IMR-90 (cell line): ENCODE results near the gene SULT1C4. TPM values are rescaled to one million over a fixed set of nuclear protein-coding genes. Genes with fewer than 3 reads are reported as not detected.

Experiments used
- ATAC-seq: fragments of 200-7000 bp; cut with Tn5 transposase; 2 replicates; pipeline ENCODE4 v1.9.1; 2020; ENCODE audit warnings: low read depth, mild to moderate bottlenecking, moderate library complexity
- BruUV-seq: library from RNA; stranded (reverse); fragments of 400-500 nt; replicated peaks from 2 replicates; lab custom pipeline; 2021; lab: Mats Ljungman, UMichigan
- CTCF ChIA-PET: fragments of 300-600 bp; formaldehyde crosslinking; extraction: SDS; loops from one replicate; lab custom pipeline; 2021; ENCODE audit warnings: antibody characterized with exemption; lab: Yijun Ruan, JAX
- POLR2A ChIA-PET: fragments of 300-600 bp; sonication (Branson Sonifier 250); formaldehyde crosslinking; loops from one replicate; lab custom pipeline; 2022; ENCODE audit warnings: antibody characterized with exemption; ENCODE audit not compliant: unreplicated experiment; lab: Charles Lee
- DNase-seq: peaks from one replicate; pipeline ENCODE4 v3.0.0; 2013
- H2AFZ ChIP-seq: replicated peaks from 2 replicates; pipeline ENCODE3; 2013; ENCODE audit warnings: low read length, mild to moderate bottlenecking; ENCODE audit not compliant: poor library complexity
- H2AK5ac ChIP-seq: 2 replicates; pipeline ENCODE4 v1.6.1; 2013; ENCODE audit warnings: low read depth, low read length, inconsistent platforms
- H2AK9ac ChIP-seq: replicated peaks from 2 replicates; pipeline ENCODE3; 2013; ENCODE audit warnings: mild to moderate bottlenecking, low read depth, low read length, moderate library complexity; ENCODE audit not compliant: poor library complexity
- H2BK120ac ChIP-seq: 2 replicates; pipeline ENCODE4 v1.6.1; 2013; ENCODE audit warnings: low read depth, low read length, inconsistent platforms
- H2BK15ac ChIP-seq: 3 replicates; pipeline ENCODE4 v1.6.1; 2013; ENCODE audit warnings: low read depth, low read length, inconsistent platforms
- H2BK20ac ChIP-seq: 2 replicates; pipeline ENCODE4 v1.6.1; 2013; ENCODE audit warnings: low read depth, mild to moderate bottlenecking, inconsistent platforms, low read length, moderate library complexity
- H2BK5ac ChIP-seq: 2 replicates; pipeline ENCODE4 v1.6.1; 2013; ENCODE audit warnings: mild to moderate bottlenecking, low read depth, low read length, inconsistent platforms; ENCODE audit not compliant: poor library complexity, severe bottlenecking
- H3K14ac ChIP-seq: replicated peaks from 2 replicates; pipeline ENCODE4 v1.6.1; 2013; ENCODE audit warnings: low read depth, low read length, inconsistent platforms
- H3K18ac ChIP-seq: 2 replicates; pipeline ENCODE4 v1.6.1; 2013; ENCODE audit warnings: low read depth, low read length, control low read depth
- H3K23ac ChIP-seq: 2 replicates; pipeline ENCODE4 v1.6.1; 2013; ENCODE audit warnings: low read depth, low read length, inconsistent platforms
- H3K27ac ChIP-seq: 2 replicates; pipeline ENCODE4 v1.5.1; 2013; ENCODE audit warnings: mild to moderate bottlenecking, control low read depth, low read length; ENCODE audit not compliant: insufficient read depth
- H3K27me3 ChIP-seq: 2 replicates; pipeline ENCODE4 v1.6.1; 2013; ENCODE audit warnings: low read length; ENCODE audit not compliant: control insufficient read depth, insufficient read depth
- H3K36me3 ChIP-seq: 2 replicates; pipeline ENCODE4 v1.6.1; 2013; ENCODE audit warnings: low read length, mixed read lengths; ENCODE audit not compliant: control insufficient read depth, insufficient read depth
- H3K4ac ChIP-seq: 2 replicates; pipeline ENCODE4 v1.6.1; 2013; ENCODE audit warnings: low read depth, low read length, inconsistent platforms
- H3K4me1 ChIP-seq: 2 replicates; pipeline ENCODE4 v1.6.1; 2013; ENCODE audit warnings: low read length, mixed read lengths; ENCODE audit not compliant: control insufficient read depth, insufficient read depth
- H3K4me2 ChIP-seq: 2 replicates; pipeline ENCODE4 v1.6.1; 2013; ENCODE audit warnings: low read depth, mild to moderate bottlenecking, control low read depth, low read length, moderate library complexity
- H3K4me3 ChIP-seq: 2 replicates; pipeline ENCODE4 v1.5.1; 2013; ENCODE audit warnings: low read depth, mild to moderate bottlenecking, control low read depth, low read length, moderate library complexity; ENCODE audit not compliant: insufficient read depth
- H3K56ac ChIP-seq: 2 replicates; pipeline ENCODE4 v1.6.1; 2013; ENCODE audit warnings: low read length, inconsistent platforms; ENCODE audit not compliant: insufficient read depth; ENCODE audit errors: extremely low read depth
- H3K79me1 ChIP-seq, 2 experiments: 2 replicates each; pipeline ENCODE4 v1.6.1; 2013; ENCODE audit warnings: low read length in 2 of 2, inconsistent platforms in 1 of 2, low read depth in 1 of 2
- H3K9ac ChIP-seq: 2 replicates; pipeline ENCODE4 v1.6.1; 2013; ENCODE audit warnings: low read depth, low read length, control low read depth
- H3K9me1 ChIP-seq: 2 replicates; pipeline ENCODE4 v1.6.1; 2013; ENCODE audit warnings: low read length, inconsistent platforms; ENCODE audit not compliant: insufficient read depth
- H3K9me3 ChIP-seq: 2 replicates; pipeline ENCODE4 v1.6.1; 2013; ENCODE audit warnings: low read length; ENCODE audit not compliant: control insufficient read depth, insufficient read depth
- H4K20me1 ChIP-seq: 2 replicates; pipeline ENCODE4 v1.6.1; 2013; ENCODE audit warnings: low read length, inconsistent platforms; ENCODE audit not compliant: insufficient read depth
- H4K5ac ChIP-seq: 2 replicates; pipeline ENCODE4 v1.6.1; 2013; ENCODE audit warnings: mild to moderate bottlenecking, low read depth, low read length, control low read depth
- H4K8ac ChIP-seq, 2 experiments: 2 replicates each; pipeline ENCODE4 v1.6.1; 2013; ENCODE audit warnings: low read depth in 2 of 2, low read length in 2 of 2, control low read depth in 1 of 2, inconsistent platforms in 1 of 2
- H4K91ac ChIP-seq: 2 replicates; pipeline ENCODE4 v1.6.1; 2013; ENCODE audit warnings: low read depth, low read length, inconsistent platforms; ENCODE audit not compliant: insufficient read depth
- BHLHE40 ChIP-seq: fragments of 150-350 bp; IDR thresholded peaks from 2 replicates; pipeline ENCODE4 v1.6.1; 2016; ENCODE audit warnings: mild to moderate bottlenecking, low read depth, low read length
- CEBPB ChIP-seq: IDR thresholded peaks from 2 replicates; pipeline ENCODE4 v1.6.1; 2012; ENCODE audit warnings: low read depth, low read length, improper control_type of control experiment
- CHD1 ChIP-seq: IDR thresholded peaks from 2 replicates; pipeline ENCODE4 v1.6.1; 2012; ENCODE audit warnings: low read depth, low read length, improper control_type of control experiment
- FOS ChIP-seq: fragments of 150-350 bp; IDR thresholded peaks from 2 replicates; pipeline ENCODE4 v1.6.1; 2016; ENCODE audit warnings: low read depth, low read length
- MAFK ChIP-seq: IDR thresholded peaks from 2 replicates; pipeline ENCODE4 v1.6.1; 2012; ENCODE audit warnings: low read depth, low read length, improper control_type of control experiment
- MAZ ChIP-seq: IDR thresholded peaks from 2 replicates; pipeline ENCODE4 v1.6.1; 2012; ENCODE audit warnings: low read depth, mild to moderate bottlenecking, low read length, improper control_type of control experiment, moderate library complexity, borderline replicate concordance
- MXI1 ChIP-seq: IDR thresholded peaks from 2 replicates; pipeline ENCODE4 v1.6.1; 2012; ENCODE audit warnings: low read depth, mild to moderate bottlenecking, low read length, moderate library complexity, borderline replicate concordance
- NFE2L2 ChIP-seq: fragments of 150-350 bp; IDR thresholded peaks from 2 replicates; pipeline ENCODE4 v1.6.1; 2016; ENCODE audit warnings: low read depth, mild to moderate bottlenecking, low read length
- POLR2A ChIP-seq: IDR thresholded peaks from 2 replicates; pipeline ENCODE4 v1.6.1; 2012; ENCODE audit warnings: mild to moderate bottlenecking, low read depth, low read length
- RAD21 ChIP-seq: IDR thresholded peaks from 2 replicates; pipeline ENCODE4 v1.6.1; 2012; ENCODE audit warnings: low read length, improper control_type of control experiment
- RCOR1 ChIP-seq: IDR thresholded peaks from 2 replicates; pipeline ENCODE4 v1.6.1; 2012; ENCODE audit warnings: mild to moderate bottlenecking, low read length, improper control_type of control experiment; ENCODE audit not compliant: insufficient replicate concordance
- RFX5 ChIP-seq: IDR thresholded peaks from 2 replicates; pipeline ENCODE4 v1.8.0; 2012; ENCODE audit warnings: low read depth, mild to moderate bottlenecking, low read length, moderate library complexity
- SMC3 ChIP-seq: fragments of 150-350 bp; IDR thresholded peaks from 2 replicates; pipeline ENCODE4 v1.6.1; 2016; ENCODE audit warnings: low read depth, mild to moderate bottlenecking, antibody characterized with exemption, low read length, moderate library complexity
- USF2 ChIP-seq: fragments of 150-350 bp; IDR thresholded peaks from 2 replicates; pipeline ENCODE4 v1.6.1; 2017; ENCODE audit warnings: mild to moderate bottlenecking, antibody characterized with exemption, low read length, low read depth
- WGBS, 2 experiments: methylation state at CpG; one replicate each; pipeline versions ENCODE4 v1.1.5 to v1.1.7; 2013; ENCODE audit warnings: missing lambda C conversion rate in 2 of 2; ENCODE audit not compliant: insufficient read length in 1 of 2; ENCODE audit errors: extremely low coverage in 2 of 2; 5-methylcytosine and 5-hydroxymethylcytosine counted together
- dilution Hi-C: fragments of 300-500 bp; cut with HindIII; formaldehyde crosslinking; loops from one replicate; pipeline ENCODE4 v1.14.3; 2018; ENCODE audit warnings: low sequenced_read_pairs; ENCODE audit not compliant: unreplicated experiment
- in situ Hi-C: fragments of 300-500 bp; cut with MboI; formaldehyde crosslinking; loops from 3 replicates; pipeline ENCODE4 v1.14.3; 2019; ENCODE audit warnings: low sequenced_read_pairs, inconsistent platforms, mixed read lengths
- intact Hi-C: fragments of 100-400 bp; cut with micrococcal nuclease; formaldehyde crosslinking; loops from 2 replicates; pipeline ENCODE4 v1.10.0; 2022
- polyA plus RNA-seq, 3 experiments: library from polyadenylated mRNA; depleted of rRNA; stranded (reverse); fragments of >200 nt; gene quantifications; 2 replicates each; pipeline ENCODE4 v1.2.3, GENCODE V29; 2012; ENCODE audit warnings: low replicate concordance in 1 of 3
- total RNA-seq: library from RNA; depleted of rRNA; stranded (reverse); fragments of >200 nt; gene quantifications from 2 replicates; pipeline ENCODE4 v1.2.3, GENCODE V29; 2012
- TF ChIP-seq, protein P1 (sequence below): fragments of 150-350 bp; IDR thresholded peaks from 2 replicates; pipeline ENCODE4 v1.6.1; 2016; ENCODE audit warnings: low read depth, mild to moderate bottlenecking, low read length, moderate library complexity, borderline replicate concordance
- TF ChIP-seq, protein P2 (sequence below): conservative IDR thresholded peaks from 2 replicates; pipeline ENCODE4 v1.5.1; 2012; ENCODE audit warnings: mild to moderate bottlenecking, low read depth, low read length, improper control_type of control experiment

Gene SULT1C4
- total and polyA plus RNA-seq, 2 of the 4 experiments (the other 2 are of a cell fraction) = 0.36 to 0.50 TPM

DNA sequence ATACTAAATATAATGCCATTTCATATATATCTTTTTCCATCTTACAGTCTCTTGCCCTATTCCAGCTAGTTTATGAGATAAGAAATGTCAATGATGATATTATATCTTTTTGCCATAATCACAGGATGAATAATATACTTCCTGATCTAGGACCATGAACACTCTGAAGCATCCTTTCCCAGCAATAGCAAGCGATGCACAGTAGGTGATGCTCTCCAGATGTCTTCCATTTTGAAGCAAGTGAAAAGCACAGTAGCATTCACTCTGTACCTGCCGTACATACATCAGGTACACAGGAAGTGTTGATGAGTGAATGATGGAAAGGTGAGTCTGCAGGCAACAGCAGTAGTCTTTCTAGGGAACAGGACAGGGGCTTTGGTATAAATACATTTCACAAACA, 8.6 kb upstream of the SULT1C4 start:
- ATAC-seq = no peak

More for the DNA sequence above, 8.6 kb upstream of the SULT1C4 start:
- Histone ChIP-seq H3K9me3 (peaks cover 4% of the 10 kb centered on the region), H3K4me2 (no peak overlapping the region), H3K4me3 (no peak overlapping the region), H2AK5ac (no peak overlapping the region), H3K56ac (no peak overlapping the region), H2AK9ac (no peak overlapping the region), H3K14ac (no peak overlapping the region), H3K23ac (no peak overlapping the region), H2BK5ac (no peak overlapping the region), H4K91ac (no peak overlapping the region), H3K27me3 (no peaks in the 10 kb centered on the region), H3K4me1 (peaks cover 5% of the 10 kb centered on the region; the same call in 1 of the 2 replicates), H3K27ac (no peak overlapping the region), H3K36me3 (no peaks in the 10 kb centered on the region), H4K5ac (no peak overlapping the region), H2BK20ac (no peak overlapping the region), H2BK120ac (no peak overlapping the region), H3K79me1 (no peaks in the 10 kb centered on the region), H3K9me1 (no peaks in the 10 kb centered on the region; the same call in 1 of the 2 replicates), H2AFZ (no peak overlapping the region), H3K9ac (no peak overlapping the region), H4K8ac (no peak overlapping the region), H4K20me1 (no peaks in the 10 kb centered on the region), H3K4ac (no peak overlapping the region), H2BK15ac (no peak overlapping the region), H3K18ac (peak overlapping the region; percentile 56; the same call in 1 of the 2 replicates)
- BruUV-seq = no TSS peak
- WGBS, 2 experiments = no CpG with 5 or more reads among the region's 2 CpGs
- CTCF ChIA-PET = interaction anchor here (1.9 kb wide), 1 partner anchor 153 kb away, joined by 4 read pairs; no protein-coding TSS in a partner anchor
- in situ Hi-C loops (no loop called here), intact Hi-C loops (no loop called here), dilution Hi-C loops (no loop called here)
- DNase-seq = no peak
- TF ChIP-seq FOS (no peak), POLR2A (no peak), CHD1 (no peak), MAFK (no peak), RFX5 (no peak), MAZ (no peak), BHLHE40 (no peak), MXI1 (no peak), CEBPB (no peak), RCOR1 (no peak), NFE2L2 (no peak), RAD21 (no peak), USF2 (no peak), SMC3 (no peak)
- TF ChIP-seq, protein P1, sequence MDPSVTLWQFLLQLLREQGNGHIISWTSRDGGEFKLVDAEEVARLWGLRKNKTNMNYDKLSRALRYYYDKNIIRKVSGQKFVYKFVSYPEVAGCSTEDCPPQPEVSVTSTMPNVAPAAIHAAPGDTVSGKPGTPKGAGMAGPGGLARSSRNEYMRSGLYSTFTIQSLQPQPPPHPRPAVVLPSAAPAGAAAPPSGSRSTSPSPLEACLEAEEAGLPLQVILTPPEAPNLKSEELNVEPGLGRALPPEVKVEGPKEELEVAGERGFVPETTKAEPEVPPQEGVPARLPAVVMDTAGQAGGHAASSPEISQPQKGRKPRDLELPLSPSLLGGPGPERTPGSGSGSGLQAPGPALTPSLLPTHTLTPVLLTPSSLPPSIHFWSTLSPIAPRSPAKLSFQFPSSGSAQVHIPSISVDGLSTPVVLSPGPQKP = no peak
- TF ChIP-seq, protein P2, sequence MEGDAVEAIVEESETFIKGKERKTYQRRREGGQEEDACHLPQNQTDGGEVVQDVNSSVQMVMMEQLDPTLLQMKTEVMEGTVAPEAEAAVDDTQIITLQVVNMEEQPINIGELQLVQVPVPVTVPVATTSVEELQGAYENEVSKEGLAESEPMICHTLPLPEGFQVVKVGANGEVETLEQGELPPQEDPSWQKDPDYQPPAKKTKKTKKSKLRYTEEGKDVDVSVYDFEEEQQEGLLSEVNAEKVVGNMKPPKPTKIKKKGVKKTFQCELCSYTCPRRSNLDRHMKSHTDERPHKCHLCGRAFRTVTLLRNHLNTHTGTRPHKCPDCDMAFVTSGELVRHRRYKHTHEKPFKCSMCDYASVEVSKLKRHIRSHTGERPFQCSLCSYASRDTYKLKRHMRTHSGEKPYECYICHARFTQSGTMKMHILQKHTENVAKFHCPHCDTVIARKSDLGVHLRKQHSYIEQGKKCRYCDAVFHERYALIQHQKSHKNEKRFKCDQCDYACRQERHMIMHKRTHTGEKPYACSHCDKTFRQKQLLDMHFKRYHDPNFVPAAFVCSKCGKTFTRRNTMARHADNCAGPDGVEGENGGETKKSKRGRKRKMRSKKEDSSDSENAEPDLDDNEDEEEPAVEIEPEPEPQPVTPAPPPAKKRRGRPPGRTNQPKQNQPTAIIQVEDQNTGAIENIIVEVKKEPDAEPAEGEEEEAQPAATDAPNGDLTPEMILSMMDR = no peak
- POLR2A ChIA-PET = no interaction called here
